Islet precursor cell (in vitro differentiated cells): ENCODE measurements around the gene HCN2.
A peak's percentile ranks its signal among the peaks of the same experiment; 100 is the strongest.

ENCODE experiments used
- DNase-seq: peaks from one replicate; pipeline ENCODE4 v3.0.0-alpha.2; 2018

HCN2 gene

GRCh38 chr19:642767-643727 is 53.4 kb downstream of the HCN2 start:
- DNase-seq, result no peak

- DNase-seq, result no peak
Measured at GRCh38 chr19:643736-644135, 54.1 kb downstream of the HCN2 start.

GRCh38 chr19:644363-644762 is 54.7 kb downstream of the HCN2 start:
- no peak for DNase-seq

- DNase-seq, result no peak
Measured at GRCh38 chr19:644789-645188, 55.1 kb downstream of the HCN2 start.

GRCh38 chr19:645912-646778 is 56.5 kb downstream of the HCN2 start:
- no peak for DNase-seq

GRCh38 chr19:646779-647565 is 57.3 kb downstream of the HCN2 start:
- DNase-seq, result no peak

- no peak for DNase-seq
Measured at GRCh38 chr19:647566-648284, 58.0 kb downstream of the HCN2 start.

- peak; percentile 45 for DNase-seq
Measured at GRCh38 chr19:648305-648704, 58.6 kb downstream of the HCN2 start.

GRCh38 chr19:648904-649801 is 59.5 kb downstream of the HCN2 start:
- DNase-seq, result no peak

- DNase-seq, result no peak
Measured at GRCh38 chr19:650121-650520, 60.4 kb downstream of the HCN2 start.

- DNase-seq, result no peak
Measured at GRCh38 chr19:651114-651818, 61.6 kb downstream of the HCN2 start.

GRCh38 chr19:651991-652390 is 62.3 kb downstream of the HCN2 start:
- no peak for DNase-seq

GRCh38 chr19:652467-653389 is 63.0 kb downstream of the HCN2 start:
- no peak for DNase-seq

- DNase-seq, result no peak
Measured at GRCh38 chr19:653425-653824, 63.7 kb downstream of the HCN2 start.

- no peak for DNase-seq
Measured at GRCh38 chr19:655691-656090, 66.0 kb downstream of the HCN2 start.

GRCh38 chr19:656751-657559 is 67.3 kb downstream of the HCN2 start:
- DNase-seq, result no peak

GRCh38 chr19:657611-658010 is 67.9 kb downstream of the HCN2 start:
- no peak for DNase-seq

GRCh38 chr19:658059-658839 is 68.6 kb downstream of the HCN2 start:
- DNase-seq, result no peak
